HepG2 (cell line): ENCODE results near the gene CHCHD3. TPM values are rescaled to one million over a fixed set of nuclear protein-coding genes. Genes with fewer than 3 reads are reported as not detected.

ENCODE experiments used
- ATAC-seq: fragments of 200-7000 bp; cut with Tn5 transposase; 3 replicates; pipeline ENCODE4 v1.9.1; 2020; ENCODE audit warnings: mild to moderate bottlenecking, moderate library complexity
- BruUV-seq: library from RNA; stranded (reverse); fragments of 400-500 nt; replicated peaks from 2 replicates; lab custom pipeline; 2021; lab: Mats Ljungman, UMichigan
- CTCF ChIA-PET: fragments of 300-600 bp; formaldehyde crosslinking; extraction: SDS; loops from one replicate; lab custom pipeline; 2021; ENCODE audit warnings: low total read pairs, inconsistent platforms, low intra/inter-chr PET ratio; lab: Yijun Ruan, JAX
- POLR2A ChIA-PET: fragments of 350-600 bp; sonication (Branson Sonifier 250); formaldehyde crosslinking; loops from one replicate; lab custom pipeline; 2020; ENCODE audit warnings: antibody characterized with exemption, inconsistent platforms; lab: Yijun Ruan, JAX
- DNase-seq: peaks from one replicate; pipeline ENCODE4 v3.0.0-alpha.2; 2015; ENCODE audit warnings: low spot score
- FAIRE-seq: peaks from 3 replicates; lab custom pipeline; 2011; peaks lifted over from hg19 to GRCh38; lab: Jason Lieb, UNC
- H2AFZ ChIP-seq: one replicate; pipeline ENCODE4 v1.6.1; 2011; ENCODE audit warnings: low read length, inconsistent platforms
- H3K27ac ChIP-seq: fragments of 300-600 bp; 3 replicates; pipeline ENCODE4 v1.8.0; 2011; ENCODE audit warnings: mixed run types, mild to moderate bottlenecking, mixed read lengths, low read length, inconsistent platforms; ENCODE audit not compliant: insufficient read depth; ENCODE audit errors: extremely low read length
- H3K27me3 ChIP-seq, 2 experiments: fragments of 200-600 bp in 1 of 2; 2 replicates in 1 of 2; 3 replicates in 1 of 2; pipeline versions ENCODE4 v1.6.0 to v1.8.0; 2011; ENCODE audit warnings: low read length in 2 of 2, mild to moderate bottlenecking in 2 of 2, moderate library complexity in 2 of 2, inconsistent platforms in 1 of 2; ENCODE audit not compliant: insufficient read depth in 2 of 2, control insufficient read depth in 1 of 2
- H3K36me3 ChIP-seq, 2 experiments: fragments of 200-600 bp in 1 of 2; replicated peaks in 1 of 2; 2 replicates in 1 of 2; 3 replicates in 1 of 2; pipeline versions ENCODE4 v1.5.1 to v1.8.0; 2011; ENCODE audit warnings: low read length in 2 of 2, inconsistent platforms in 1 of 2; ENCODE audit not compliant: insufficient read depth in 2 of 2, control insufficient read depth in 1 of 2
- H3K4me1 ChIP-seq: 2 replicates; pipeline ENCODE4 v1.5.1; 2012; ENCODE audit warnings: low read length, inconsistent platforms; ENCODE audit not compliant: insufficient read depth
- H3K4me2 ChIP-seq: 2 replicates; pipeline ENCODE4 v1.6.0; 2011; ENCODE audit warnings: low read depth, low read length, inconsistent platforms
- H3K4me3 ChIP-seq, 3 experiments: fragments of 200-600 bp in 1 of 3; sonication (generic), shearing (Covaris generic) in 1 of 3; replicated peaks in 1 of 3; 2 replicates each; pipeline ENCODE4 v1.5.1; 2011 to 2016; ENCODE audit warnings: low read length in 3 of 3, inconsistent platforms in 2 of 3, low read depth in 2 of 3, mild to moderate bottlenecking in 2 of 3, control low read depth in 1 of 3, mixed read lengths in 1 of 3; ENCODE audit not compliant: insufficient read depth in 1 of 3
- H3K79me2 ChIP-seq: one replicate; pipeline ENCODE4 v1.6.1; 2011; ENCODE audit warnings: low read length, inconsistent platforms; ENCODE audit not compliant: insufficient read depth
- H3K9ac ChIP-seq: 2 replicates; pipeline ENCODE4 v1.6.0; 2011; ENCODE audit warnings: mild to moderate bottlenecking, low read depth, low read length, inconsistent platforms; ENCODE audit not compliant: insufficient read depth
- H3K9me3 ChIP-seq: 2 replicates; pipeline ENCODE4 v1.5.1; 2012; ENCODE audit warnings: mild to moderate bottlenecking, low read length
- H4K20me1 ChIP-seq: 2 replicates; pipeline ENCODE4 v1.6.0; 2011; ENCODE audit warnings: inconsistent platforms, mild to moderate bottlenecking, low read length, moderate library complexity; ENCODE audit not compliant: insufficient read depth
- RBAK ChIP-seq: sonication (generic); formaldehyde crosslinking; IDR thresholded peaks from 2 replicates; pipeline ENCODE4 v1.5.1; 2020; ENCODE audit warnings: mild to moderate bottlenecking, missing genetic modification reagents
- SALL2 ChIP-seq: sonication (generic); formaldehyde crosslinking; IDR thresholded peaks from 2 replicates; pipeline ENCODE4 v1.8.1; 2023; ENCODE audit warnings: mild to moderate bottlenecking, missing genetic modification reagents, inconsistent platforms
- TBX3 ChIP-seq: fragments of 450-650 bp; IDR thresholded peaks from 2 replicates; pipeline ENCODE4 v1.6.1; 2017; ENCODE audit warnings: antibody characterized with exemption, mild to moderate bottlenecking, inconsistent platforms, borderline replicate concordance
- ZBTB3 ChIP-seq: sonication (generic); formaldehyde crosslinking; IDR thresholded peaks from 2 replicates; pipeline ENCODE4 v1.4.0; 2020; ENCODE audit warnings: low read depth, mild to moderate bottlenecking, moderate library complexity, missing genetic modification reagents, borderline replicate concordance
- ZNF570 ChIP-seq: sonication (generic); formaldehyde crosslinking; IDR thresholded peaks from 2 replicates; pipeline ENCODE4 v1.4.0; 2020; ENCODE audit warnings: mild to moderate bottlenecking, missing genetic modification reagents, borderline replicate concordance
- ZNF75D ChIP-seq: sonication (generic); formaldehyde crosslinking; IDR thresholded peaks from 2 replicates; pipeline ENCODE4 v1.8.1; 2023; ENCODE audit warnings: missing genetic modification reagents, mild to moderate bottlenecking, borderline replicate concordance
- ZNF83 ChIP-seq: sonication (generic); formaldehyde crosslinking; IDR thresholded peaks from 2 replicates; pipeline ENCODE4 v1.4.0; 2020; ENCODE audit warnings: missing genetic modification reagents, mild to moderate bottlenecking, borderline replicate concordance
- WGBS: methylation state at CpG from one replicate; pipeline ENCODE4 v1.1.6; 2017; ENCODE audit warnings: low lambda C conversion rate; 5-methylcytosine and 5-hydroxymethylcytosine counted together
- in situ Hi-C: cut with HindIII; loops from 2 replicates; pipeline ENCODE4 v1.10.0; 2017; ENCODE audit warnings: low pct_unique_long_range_greater_than_20kb; ENCODE audit not compliant: extremely low pct_ligation_motif_present
- intact Hi-C: fragments of 100-400 bp; cut with micrococcal nuclease; formaldehyde crosslinking; loops from one replicate; pipeline ENCODE4 v1.10.0; 2022; ENCODE audit not compliant: unreplicated experiment
- polyA plus RNA-seq, 8 experiments: library from polyadenylated mRNA; depleted of rRNA in 3 of 8; stranded (reverse) in 7 of 8; unstranded in 1 of 8; fragments of >200 nt; fragmentation: Illumina TruSeq in 4 of 8; extraction: Trizol in 4 of 8; gene quantifications; 2 replicates each; pipeline versions ENCODE4 v1.2.1 to v1.2.3, GENCODE V29; 2011 to 2016; ENCODE audit warnings: low read depth in 4 of 8, missing spikeins in 1 of 8, mixed read lengths in 1 of 8; ENCODE audit not compliant: insufficient read depth in 1 of 8
- total RNA-seq, 5 experiments: library from RNA; depleted of rRNA; stranded (reverse); fragments of >200 nt; fragmentation: Illumina TruSeq; extraction: Trizol; gene quantifications; 2 replicates each; pipeline ENCODE4 v1.2.3, GENCODE V29; 2016; ENCODE audit warnings: low read depth in 1 of 5
- TF ChIP-seq, protein P1 (sequence below): sonication (generic); formaldehyde crosslinking; IDR thresholded peaks from 2 replicates; pipeline ENCODE4 v1.5.1; 2020; ENCODE audit warnings: mild to moderate bottlenecking, missing genetic modification reagents, moderate library complexity
- TF ChIP-seq, protein P2 (sequence below): sonication (generic); formaldehyde crosslinking; conservative IDR thresholded peaks from 2 replicates; pipeline ENCODE4 v1.4.0; 2020; ENCODE audit warnings: mild to moderate bottlenecking, missing genetic modification reagents, moderate library complexity
- TF ChIP-seq, protein P3 (sequence below): sonication (generic); formaldehyde crosslinking; IDR thresholded peaks from 2 replicates; pipeline ENCODE4 v1.9.0; 2021; ENCODE audit warnings: missing genetic modification reagents, borderline replicate concordance
- TF ChIP-seq, protein P4 (sequence below): IDR thresholded peaks from 2 replicates; pipeline ENCODE4 v1.6.1; 2012; ENCODE audit warnings: inconsistent platforms
- TF ChIP-seq, protein P5 (sequence below): sonication (generic); formaldehyde crosslinking; IDR thresholded peaks from 2 replicates; pipeline ENCODE4 v1.9.0; 2021; ENCODE audit warnings: missing genetic modification reagents, mild to moderate bottlenecking, borderline replicate concordance

CHCHD3 gene
- total and polyA plus RNA-seq, 2 of the 13 experiments (the other 11 are each of a cell fraction or from before 2014, with no cell fraction given): 32.7 to 86.8 TPM

DNA sequence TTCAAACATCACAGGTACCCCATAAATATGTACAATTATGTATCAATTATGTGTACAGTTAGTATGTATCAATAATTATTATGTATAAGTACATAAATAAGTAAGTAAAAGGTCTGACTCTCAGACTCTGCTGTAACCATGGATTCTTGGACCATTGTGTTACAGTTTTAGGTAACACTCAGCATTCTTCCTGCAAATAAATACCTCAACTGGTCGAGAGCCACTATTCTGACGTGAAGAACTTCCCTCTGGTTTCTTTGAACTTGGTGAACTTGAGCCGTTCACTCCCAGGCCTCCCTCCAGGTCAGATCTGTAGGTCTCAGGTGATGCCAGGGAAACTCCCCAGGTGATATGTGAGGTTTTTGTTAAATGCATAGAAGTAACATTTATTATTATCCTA lies 313.8 kb downstream of the CHCHD3 start:
- in situ Hi-C loops (no loop called here), intact Hi-C loops (no loop called here)
- FAIRE-seq (no peak), ATAC-seq (no peak), DNase-seq (no peak)
- BruUV-seq: no TSS peak
- Histone ChIP-seq H3K9me3 (peaks cover 6% of the 10 kb centered on the region; the same call in 1 of the 2 replicates), H3K4me2 (no peak overlapping the region), H3K27ac (no peak overlapping the region), H4K20me1 (no peaks in the 10 kb centered on the region), H3K4me3 (no peak overlapping the region), H3K4me1 (no peaks in the 10 kb centered on the region), H3K9ac (no peak overlapping the region), H3K36me3 (no peaks in the 10 kb centered on the region), H3K79me2 (no peaks in the 10 kb centered on the region), H2AFZ (no peak overlapping the region), H3K27me3 (peaks cover 2 to 22% of the 10 kb centered on the region in 2 experiments; a peak in 3 of 5 replicates)
- POLR2A ChIA-PET: no interaction called here
- CTCF ChIA-PET: no interaction called here
- WGBS: 0% methylated on average over 3 of the region's 3 CpGs
- TF ChIP-seq, protein P1, sequence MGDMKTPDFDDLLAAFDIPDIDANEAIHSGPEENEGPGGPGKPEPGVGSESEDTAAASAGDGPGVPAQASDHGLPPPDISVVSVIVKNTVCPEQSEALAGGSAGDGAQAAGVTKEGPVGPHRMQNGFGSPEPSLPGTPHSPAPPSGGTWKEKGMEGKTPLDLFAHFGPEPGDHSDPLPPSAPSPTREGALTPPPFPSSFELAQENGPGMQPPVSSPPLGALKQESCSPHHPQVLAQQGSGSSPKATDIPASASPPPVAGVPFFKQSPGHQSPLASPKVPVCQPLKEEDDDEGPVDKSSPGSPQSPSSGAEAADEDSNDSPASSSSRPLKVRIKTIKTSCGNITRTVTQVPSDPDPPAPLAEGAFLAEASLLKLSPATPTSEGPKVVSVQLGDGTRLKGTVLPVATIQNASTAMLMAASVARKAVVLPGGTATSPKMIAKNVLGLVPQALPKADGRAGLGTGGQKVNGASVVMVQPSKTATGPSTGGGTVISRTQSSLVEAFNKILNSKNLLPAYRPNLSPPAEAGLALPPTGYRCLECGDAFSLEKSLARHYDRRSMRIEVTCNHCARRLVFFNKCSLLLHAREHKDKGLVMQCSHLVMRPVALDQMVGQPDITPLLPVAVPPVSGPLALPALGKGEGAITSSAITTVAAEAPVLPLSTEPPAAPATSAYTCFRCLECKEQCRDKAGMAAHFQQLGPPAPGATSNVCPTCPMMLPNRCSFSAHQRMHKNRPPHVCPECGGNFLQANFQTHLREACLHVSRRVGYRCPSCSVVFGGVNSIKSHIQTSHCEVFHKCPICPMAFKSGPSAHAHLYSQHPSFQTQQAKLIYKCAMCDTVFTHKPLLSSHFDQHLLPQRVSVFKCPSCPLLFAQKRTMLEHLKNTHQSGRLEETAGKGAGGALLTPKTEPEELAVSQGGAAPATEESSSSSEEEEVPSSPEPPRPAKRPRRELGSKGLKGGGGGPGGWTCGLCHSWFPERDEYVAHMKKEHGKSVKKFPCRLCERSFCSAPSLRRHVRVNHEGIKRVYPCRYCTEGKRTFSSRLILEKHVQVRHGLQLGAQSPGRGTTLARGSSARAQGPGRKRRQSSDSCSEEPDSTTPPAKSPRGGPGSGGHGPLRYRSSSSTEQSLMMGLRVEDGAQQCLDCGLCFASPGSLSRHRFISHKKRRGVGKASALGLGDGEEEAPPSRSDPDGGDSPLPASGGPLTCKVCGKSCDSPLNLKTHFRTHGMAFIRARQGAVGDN: no peak
- TF ChIP-seq, protein P2, sequence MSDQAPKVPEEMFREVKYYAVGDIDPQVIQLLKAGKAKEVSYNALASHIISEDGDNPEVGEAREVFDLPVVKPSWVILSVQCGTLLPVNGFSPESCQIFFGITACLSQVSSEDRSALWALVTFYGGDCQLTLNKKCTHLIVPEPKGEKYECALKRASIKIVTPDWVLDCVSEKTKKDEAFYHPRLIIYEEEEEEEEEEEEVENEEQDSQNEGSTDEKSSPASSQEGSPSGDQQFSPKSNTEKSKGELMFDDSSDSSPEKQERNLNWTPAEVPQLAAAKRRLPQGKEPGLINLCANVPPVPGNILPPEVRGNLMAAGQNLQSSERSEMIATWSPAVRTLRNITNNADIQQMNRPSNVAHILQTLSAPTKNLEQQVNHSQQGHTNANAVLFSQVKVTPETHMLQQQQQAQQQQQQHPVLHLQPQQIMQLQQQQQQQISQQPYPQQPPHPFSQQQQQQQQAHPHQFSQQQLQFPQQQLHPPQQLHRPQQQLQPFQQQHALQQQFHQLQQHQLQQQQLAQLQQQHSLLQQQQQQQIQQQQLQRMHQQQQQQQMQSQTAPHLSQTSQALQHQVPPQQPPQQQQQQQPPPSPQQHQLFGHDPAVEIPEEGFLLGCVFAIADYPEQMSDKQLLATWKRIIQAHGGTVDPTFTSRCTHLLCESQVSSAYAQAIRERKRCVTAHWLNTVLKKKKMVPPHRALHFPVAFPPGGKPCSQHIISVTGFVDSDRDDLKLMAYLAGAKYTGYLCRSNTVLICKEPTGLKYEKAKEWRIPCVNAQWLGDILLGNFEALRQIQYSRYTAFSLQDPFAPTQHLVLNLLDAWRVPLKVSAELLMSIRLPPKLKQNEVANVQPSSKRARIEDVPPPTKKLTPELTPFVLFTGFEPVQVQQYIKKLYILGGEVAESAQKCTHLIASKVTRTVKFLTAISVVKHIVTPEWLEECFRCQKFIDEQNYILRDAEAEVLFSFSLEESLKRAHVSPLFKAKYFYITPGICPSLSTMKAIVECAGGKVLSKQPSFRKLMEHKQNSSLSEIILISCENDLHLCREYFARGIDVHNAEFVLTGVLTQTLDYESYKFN (CRISPR knock-in tag): no peak
- TF ChIP-seq, protein P3, sequence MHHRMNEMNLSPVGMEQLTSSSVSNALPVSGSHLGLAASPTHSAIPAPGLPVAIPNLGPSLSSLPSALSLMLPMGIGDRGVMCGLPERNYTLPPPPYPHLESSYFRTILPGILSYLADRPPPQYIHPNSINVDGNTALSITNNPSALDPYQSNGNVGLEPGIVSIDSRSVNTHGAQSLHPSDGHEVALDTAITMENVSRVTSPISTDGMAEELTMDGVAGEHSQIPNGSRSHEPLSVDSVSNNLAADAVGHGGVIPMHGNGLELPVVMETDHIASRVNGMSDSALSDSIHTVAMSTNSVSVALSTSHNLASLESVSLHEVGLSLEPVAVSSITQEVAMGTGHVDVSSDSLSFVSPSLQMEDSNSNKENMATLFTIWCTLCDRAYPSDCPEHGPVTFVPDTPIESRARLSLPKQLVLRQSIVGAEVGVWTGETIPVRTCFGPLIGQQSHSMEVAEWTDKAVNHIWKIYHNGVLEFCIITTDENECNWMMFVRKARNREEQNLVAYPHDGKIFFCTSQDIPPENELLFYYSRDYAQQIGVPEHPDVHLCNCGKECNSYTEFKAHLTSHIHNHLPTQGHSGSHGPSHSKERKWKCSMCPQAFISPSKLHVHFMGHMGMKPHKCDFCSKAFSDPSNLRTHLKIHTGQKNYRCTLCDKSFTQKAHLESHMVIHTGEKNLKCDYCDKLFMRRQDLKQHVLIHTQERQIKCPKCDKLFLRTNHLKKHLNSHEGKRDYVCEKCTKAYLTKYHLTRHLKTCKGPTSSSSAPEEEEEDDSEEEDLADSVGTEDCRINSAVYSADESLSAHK (CRISPR knock-in tag): no peak
- TF ChIP-seq ZNF570 (CRISPR knock-in tag) (no peak), ZNF75D (CRISPR knock-in tag) (no peak), TBX3 (no peak), ZNF83 (CRISPR knock-in tag) (no peak), ZBTB3 (no peak), RBAK (CRISPR knock-in tag) (no peak), SALL2 (CRISPR knock-in tag) (no peak)
- TF ChIP-seq, protein P4, sequence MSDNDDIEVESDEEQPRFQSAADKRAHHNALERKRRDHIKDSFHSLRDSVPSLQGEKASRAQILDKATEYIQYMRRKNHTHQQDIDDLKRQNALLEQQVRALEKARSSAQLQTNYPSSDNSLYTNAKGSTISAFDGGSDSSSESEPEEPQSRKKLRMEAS: no peak
- TF ChIP-seq, protein P5, sequence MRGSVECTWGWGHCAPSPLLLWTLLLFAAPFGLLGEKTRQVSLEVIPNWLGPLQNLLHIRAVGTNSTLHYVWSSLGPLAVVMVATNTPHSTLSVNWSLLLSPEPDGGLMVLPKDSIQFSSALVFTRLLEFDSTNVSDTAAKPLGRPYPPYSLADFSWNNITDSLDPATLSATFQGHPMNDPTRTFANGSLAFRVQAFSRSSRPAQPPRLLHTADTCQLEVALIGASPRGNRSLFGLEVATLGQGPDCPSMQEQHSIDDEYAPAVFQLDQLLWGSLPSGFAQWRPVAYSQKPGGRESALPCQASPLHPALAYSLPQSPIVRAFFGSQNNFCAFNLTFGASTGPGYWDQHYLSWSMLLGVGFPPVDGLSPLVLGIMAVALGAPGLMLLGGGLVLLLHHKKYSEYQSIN (CRISPR knock-in tag): no peak
